Measurements from ENCODE around the gene POFUT2. TPM values are rescaled to one million over a fixed set of nuclear protein-coding genes. Genes with fewer than 3 reads are reported as not detected.

The POFUT2 gene
- total RNA-seq, 1 donor from 2014 or later, result 31.9 TPM

DNA sequence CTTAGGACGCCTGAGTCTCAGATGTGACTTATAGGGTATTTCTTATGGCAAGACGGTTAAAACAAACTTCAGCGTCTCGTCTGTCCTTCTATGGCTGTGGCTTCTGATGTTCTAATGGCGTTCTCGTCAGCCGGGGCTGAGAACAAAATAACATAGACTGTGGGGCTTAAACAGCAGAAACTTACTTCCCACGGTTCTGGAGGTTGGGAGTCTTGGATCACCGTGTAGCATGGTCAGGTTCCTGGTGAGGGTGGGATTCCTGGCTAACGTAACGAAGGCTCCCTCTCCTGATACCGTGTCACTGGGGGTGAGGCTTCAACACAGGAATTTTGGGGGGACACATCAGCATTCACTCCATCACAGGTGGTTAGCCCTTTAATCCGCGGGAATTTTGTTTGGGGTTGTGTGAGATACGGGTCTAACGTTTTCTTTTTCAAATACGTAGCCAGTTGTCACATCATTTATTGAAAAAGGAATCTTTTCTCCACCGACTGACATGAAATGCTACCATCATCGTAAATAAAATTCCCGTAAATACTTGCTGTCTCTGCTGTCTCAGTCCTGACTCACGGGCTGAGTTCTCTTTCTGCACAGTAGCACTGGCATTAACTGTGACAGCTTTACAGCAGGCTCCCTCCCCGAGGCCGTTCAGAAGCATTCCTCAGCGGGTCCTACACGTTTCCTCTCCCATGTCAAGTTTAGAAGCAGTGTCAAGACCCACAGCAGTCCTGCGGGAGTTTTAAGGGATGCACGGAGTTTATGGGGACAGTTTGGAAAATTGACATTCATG, 8.1 kb upstream of the POFUT2 start:
- no peak overlapping the region for H3K27ac Mint-ChIP-seq (ENCODE audit: unreplicated experiment)
- peaks cover 6% of the 10 kb centered on the region for H3K9me3 Mint-ChIP-seq (ENCODE audit: unreplicated experiment)
- peaks cover 3% of the 10 kb centered on the region for H3K27me3 Mint-ChIP-seq (ENCODE audit: unreplicated experiment)
- H3K36me3 Mint-ChIP-seq (ENCODE audit: unreplicated experiment), result no peaks in the 10 kb centered on the region
- H3K4me3 Mint-ChIP-seq (ENCODE audit: unreplicated experiment), result no peak overlapping the region
- TF ChIP-seq, protein P1, sequence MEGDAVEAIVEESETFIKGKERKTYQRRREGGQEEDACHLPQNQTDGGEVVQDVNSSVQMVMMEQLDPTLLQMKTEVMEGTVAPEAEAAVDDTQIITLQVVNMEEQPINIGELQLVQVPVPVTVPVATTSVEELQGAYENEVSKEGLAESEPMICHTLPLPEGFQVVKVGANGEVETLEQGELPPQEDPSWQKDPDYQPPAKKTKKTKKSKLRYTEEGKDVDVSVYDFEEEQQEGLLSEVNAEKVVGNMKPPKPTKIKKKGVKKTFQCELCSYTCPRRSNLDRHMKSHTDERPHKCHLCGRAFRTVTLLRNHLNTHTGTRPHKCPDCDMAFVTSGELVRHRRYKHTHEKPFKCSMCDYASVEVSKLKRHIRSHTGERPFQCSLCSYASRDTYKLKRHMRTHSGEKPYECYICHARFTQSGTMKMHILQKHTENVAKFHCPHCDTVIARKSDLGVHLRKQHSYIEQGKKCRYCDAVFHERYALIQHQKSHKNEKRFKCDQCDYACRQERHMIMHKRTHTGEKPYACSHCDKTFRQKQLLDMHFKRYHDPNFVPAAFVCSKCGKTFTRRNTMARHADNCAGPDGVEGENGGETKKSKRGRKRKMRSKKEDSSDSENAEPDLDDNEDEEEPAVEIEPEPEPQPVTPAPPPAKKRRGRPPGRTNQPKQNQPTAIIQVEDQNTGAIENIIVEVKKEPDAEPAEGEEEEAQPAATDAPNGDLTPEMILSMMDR (IDR thresholded peaks at IDR 0.05; ENCODE audit: partially characterized antibody, unreplicated experiment), result no peak
- no peak for DNase-seq
- H3K4me1 Mint-ChIP-seq (ENCODE audit: low read depth, unreplicated experiment), result peaks cover 22% of the 10 kb centered on the region

DNA sequence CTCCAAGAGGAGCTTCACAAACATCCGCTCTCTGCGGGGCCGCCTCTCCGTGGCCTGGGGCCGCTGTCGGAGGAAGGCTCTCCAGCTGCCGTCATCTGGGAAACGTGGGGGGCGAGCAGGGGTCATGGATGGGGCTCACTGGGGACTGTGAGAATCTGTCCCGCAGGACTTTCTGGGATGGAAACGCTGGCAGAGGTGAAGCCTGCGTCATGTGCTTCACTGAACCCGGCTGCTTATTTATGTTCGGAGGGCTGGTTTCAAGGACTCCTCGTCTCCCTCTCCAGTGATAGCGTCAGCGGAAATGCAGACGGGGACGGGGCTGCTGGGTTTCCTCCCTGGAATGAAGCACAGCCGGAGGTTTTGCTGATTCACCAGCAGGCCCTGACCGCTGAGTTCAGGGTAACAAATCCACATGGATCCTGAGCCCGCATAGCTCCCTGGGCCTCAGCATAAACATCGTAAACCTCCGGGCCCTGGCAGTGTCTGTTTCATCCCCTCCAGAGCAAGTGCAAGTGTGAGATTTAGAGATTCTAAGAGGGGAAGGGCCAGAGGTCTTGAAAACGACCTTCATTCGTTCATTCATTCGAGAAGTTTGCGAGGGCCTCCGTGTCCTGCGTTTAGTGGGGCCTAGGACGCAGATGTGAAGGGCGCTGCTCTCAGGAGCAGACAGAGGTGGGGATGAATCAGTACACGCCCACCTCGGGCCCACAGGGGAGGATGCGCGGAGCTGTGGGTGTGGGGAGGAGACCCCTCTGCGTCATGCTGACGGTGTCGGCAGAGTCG, 7.0 kb upstream of the POFUT2 start:
- H3K4me1 Mint-ChIP-seq (ENCODE audit: low read depth, unreplicated experiment), result peaks cover 22% of the 10 kb centered on the region
- H3K27ac Mint-ChIP-seq (ENCODE audit: unreplicated experiment), result no peak overlapping the region
- peak overlapping the region; percentile 30 for H3K4me3 Mint-ChIP-seq (ENCODE audit: unreplicated experiment)
- peaks cover 3% of the 10 kb centered on the region for H3K27me3 Mint-ChIP-seq (ENCODE audit: unreplicated experiment)
- no peak for DNase-seq
- TF ChIP-seq, protein P1 (IDR thresholded peaks at IDR 0.05; ENCODE audit: partially characterized antibody, unreplicated experiment), result no peak
- peaks cover 6% of the 10 kb centered on the region for H3K9me3 Mint-ChIP-seq (ENCODE audit: unreplicated experiment)
- no peaks in the 10 kb centered on the region for H3K36me3 Mint-ChIP-seq (ENCODE audit: unreplicated experiment)

DNA sequence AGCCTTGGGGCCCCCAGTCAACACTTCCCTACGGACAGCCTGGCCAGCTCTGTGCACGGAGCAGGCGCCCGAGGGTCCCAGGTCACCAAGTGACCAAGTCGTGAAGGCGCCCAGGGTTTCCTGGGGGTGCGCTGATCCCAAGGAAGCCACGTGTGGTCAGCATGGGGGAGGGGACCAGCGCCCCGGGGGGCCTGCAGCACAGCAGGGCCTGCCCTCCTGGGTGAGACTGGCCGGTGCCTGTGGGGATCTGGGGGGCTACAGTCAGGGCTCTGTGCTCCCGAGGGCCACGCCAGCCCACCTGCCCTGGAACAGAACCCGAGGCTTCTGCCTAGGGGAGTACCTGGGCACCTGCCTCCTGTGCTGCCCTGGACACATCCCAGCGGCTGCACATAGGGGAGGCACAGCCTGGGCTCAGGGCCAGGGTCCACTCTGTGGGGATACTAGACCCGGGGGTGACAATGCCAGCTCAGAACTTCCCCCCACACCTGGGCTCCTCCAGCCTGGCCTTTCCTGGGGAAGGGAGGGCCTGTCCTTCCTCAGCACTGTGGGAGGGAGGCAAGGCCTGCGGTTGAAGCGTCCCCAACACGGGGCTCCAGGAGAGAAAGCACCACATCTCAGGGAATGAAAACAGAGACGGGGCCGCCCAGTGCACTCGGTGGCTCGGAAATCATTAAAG, 6.2 kb upstream of the POFUT2 start:
- Mint-ChIP-seq H3K9me3 (ENCODE audit: unreplicated experiment) (peaks cover 6% of the 10 kb centered on the region), H3K4me3 (ENCODE audit: unreplicated experiment) (no peak overlapping the region), H3K27me3 (ENCODE audit: unreplicated experiment) (peaks cover 3% of the 10 kb centered on the region), H3K36me3 (ENCODE audit: unreplicated experiment) (no peaks in the 10 kb centered on the region), H3K4me1 (ENCODE audit: low read depth, unreplicated experiment) (peaks cover 21% of the 10 kb centered on the region), H3K27ac (ENCODE audit: unreplicated experiment) (no peak overlapping the region)
- no peak for DNase-seq
- TF ChIP-seq, protein P1 (IDR thresholded peaks at IDR 0.05; ENCODE audit: partially characterized antibody, unreplicated experiment), result no peak

DNA sequence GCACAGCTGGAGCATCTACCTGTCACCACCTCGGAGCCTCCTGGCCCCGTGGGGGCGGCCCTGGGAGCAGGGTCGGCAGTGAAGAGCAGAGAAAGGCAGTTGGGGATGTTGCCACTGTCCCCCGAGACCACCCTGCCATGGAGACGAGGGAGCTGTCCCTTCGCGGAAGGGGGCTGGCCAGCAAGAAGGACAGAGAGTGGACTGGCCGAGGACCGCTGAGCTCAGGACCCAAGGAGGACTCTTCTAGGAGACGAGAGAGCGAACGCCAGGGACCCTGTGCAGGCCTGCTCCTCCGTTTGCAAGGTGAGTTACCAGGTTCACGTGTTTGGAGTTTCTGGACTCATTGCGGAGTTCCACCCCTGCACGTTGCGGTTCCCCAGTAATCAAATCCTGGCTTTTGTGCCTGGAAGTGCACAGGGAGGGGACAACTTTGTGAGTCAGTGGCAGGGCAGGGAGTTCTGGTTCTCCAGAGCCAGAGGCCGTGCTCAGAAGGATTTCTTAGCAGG, 5.6 kb upstream of the POFUT2 start:
- peaks cover 3% of the 10 kb centered on the region for H3K27me3 Mint-ChIP-seq (ENCODE audit: unreplicated experiment)
- no peaks in the 10 kb centered on the region for H3K36me3 Mint-ChIP-seq (ENCODE audit: unreplicated experiment)
- H3K4me3 Mint-ChIP-seq (ENCODE audit: unreplicated experiment), result no peak overlapping the region
- DNase-seq, result no peak
- TF ChIP-seq, protein P1 (IDR thresholded peaks at IDR 0.05; ENCODE audit: partially characterized antibody, unreplicated experiment), result no peak
- no peak overlapping the region for H3K27ac Mint-ChIP-seq (ENCODE audit: unreplicated experiment)
- H3K9me3 Mint-ChIP-seq (ENCODE audit: unreplicated experiment), result peaks cover 7% of the 10 kb centered on the region
- H3K4me1 Mint-ChIP-seq (ENCODE audit: low read depth, unreplicated experiment), result peaks cover 22% of the 10 kb centered on the region

All from glutamatergic neuron (in vitro differentiated cells).